Activated naive CD8-positive, alpha-beta T cell treated with anti-CD3 and anti-CD28 coated beads, Interleukin-2, amount 50 U/mL, for 16 hours (primary cell): ENCODE measurements around the gene EIF4H.
"Not testable (repeated sequence)": the region's sequence is repeated elsewhere in the genome, so short reads cannot be mapped to it uniquely, and the experiment has no call there.

Source experiments
- DNase-seq: peaks from one replicate; pipeline ENCODE4 v3.0.0-alpha.2; 2020; ENCODE audit warnings: low read depth, low spot score

The EIF4H gene

GRCh38 chr7:74223711-74224510 lies 49.8 kb downstream of the EIF4H start:
- no peak for DNase-seq

GRCh38 chr7:74224511-74224832 lies 50.3 kb downstream of the EIF4H start:
- DNase-seq = no peak

DNA sequence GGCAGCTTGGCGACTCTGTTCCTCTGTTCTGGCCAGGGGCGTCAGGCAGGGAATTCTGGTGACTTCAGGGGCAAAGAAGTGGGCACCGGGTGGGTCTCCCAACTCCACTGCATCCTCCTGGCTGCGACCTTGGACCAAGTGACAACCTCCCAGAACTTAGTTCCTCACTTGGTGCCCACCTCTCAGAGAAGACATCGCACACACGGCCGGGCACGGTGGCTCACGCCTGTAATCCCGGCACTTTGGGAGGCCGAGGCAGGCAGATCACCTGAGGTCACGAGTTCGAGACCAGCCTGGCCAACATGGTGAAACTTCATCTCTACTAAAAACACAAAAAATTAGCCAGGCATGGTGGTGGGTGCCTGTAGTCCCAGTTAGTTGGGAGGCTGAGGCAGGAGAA lies 50.8 kb downstream of the EIF4H start:
- not testable (repeated sequence) for DNase-seq

GRCh38 chr7:74225400-74225799 lies 51.2 kb downstream of the EIF4H start:
- DNase-seq = no peak

DNA sequence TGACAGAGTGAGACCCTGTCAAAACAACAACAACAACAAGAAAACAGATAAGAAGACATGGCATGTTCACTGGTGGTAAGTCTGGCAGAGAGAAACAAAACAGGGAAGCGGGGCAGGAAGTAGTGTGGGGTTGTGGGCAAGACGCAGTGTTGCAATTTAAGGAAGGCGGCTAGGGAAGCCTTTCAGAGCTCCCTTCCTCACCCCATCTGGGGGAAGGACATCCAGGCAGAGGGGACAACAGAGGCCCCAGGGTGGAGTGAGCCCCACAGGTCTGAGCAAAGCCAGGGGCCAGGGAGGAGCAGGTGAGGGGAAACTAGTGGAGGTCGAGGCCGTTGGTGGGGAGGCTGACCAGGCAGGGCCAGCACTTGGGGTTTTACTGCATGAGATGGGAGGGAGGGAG lies 52.5 kb downstream of the EIF4H start:
- no peak for DNase-seq

GRCh38 chr7:74228951-74229900 lies 55.1 kb downstream of the EIF4H start:
- no peak for DNase-seq

DNA sequence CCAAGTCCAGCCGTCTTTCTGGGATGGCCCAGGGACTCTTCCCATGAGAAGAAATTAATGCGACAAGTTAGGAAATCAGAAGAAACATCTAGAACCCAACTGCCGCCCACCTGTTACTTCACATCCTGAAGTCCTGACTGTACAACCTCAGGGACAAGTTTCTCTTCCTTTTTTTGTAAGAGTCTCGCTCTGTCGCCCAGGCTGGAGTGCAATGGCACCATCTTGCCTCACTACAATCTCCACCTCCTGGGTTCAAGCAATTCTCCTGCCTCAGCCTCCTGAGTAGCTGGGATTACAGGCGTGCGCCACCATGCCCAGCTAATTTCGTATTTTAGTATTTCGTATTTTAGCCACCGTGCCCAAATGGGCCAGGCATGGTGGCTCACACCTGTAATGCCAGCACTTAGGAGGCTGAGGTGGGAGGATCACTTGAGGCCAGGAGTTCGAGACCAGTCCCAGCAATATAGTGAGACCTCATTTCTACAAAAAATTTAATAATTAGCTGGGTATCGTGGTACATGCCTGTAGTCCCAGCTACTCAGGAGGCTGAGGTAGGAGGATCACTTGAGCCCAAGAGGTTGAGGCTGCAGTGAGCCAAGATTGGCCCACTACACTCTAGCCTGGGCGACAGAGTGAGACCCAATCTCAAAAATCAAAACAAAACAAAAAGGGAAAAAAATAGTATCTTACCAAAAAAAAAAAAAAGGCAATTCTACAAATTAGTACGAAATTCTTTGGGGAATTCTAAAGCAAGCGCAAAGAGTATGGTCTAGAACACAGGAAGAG lies 56.5 kb downstream of the EIF4H start:
- no peak for DNase-seq

GRCh38 chr7:74231232-74231590 lies 57.1 kb downstream of the EIF4H start:
- no peak for DNase-seq

- DNase-seq = no peak
Observed at GRCh38 chr7:74233655-74234285, 59.6 kb downstream of the EIF4H start.

GRCh38 chr7:74235518-74236268 lies 61.5 kb downstream of the EIF4H start:
- no peak for DNase-seq

DNA sequence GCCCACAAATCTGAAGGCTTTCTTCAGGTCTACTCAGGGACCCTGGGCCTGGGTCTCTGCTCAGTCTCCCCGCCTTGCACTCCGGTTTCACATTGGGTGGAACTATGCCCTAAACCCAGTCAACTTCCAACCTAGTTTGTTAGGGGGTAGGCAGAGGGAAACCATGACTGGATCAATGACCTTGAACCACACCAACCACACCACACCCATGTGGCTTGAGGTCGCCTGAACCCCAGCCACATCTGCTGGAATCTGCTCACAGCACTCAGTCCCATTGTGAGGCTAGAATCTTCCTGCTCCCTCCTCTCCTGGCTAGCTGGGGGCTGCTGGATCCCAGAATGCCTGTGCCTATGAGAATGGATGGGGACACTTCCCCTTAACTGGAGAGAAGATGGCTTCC lies 62.1 kb downstream of the EIF4H start:
- DNase-seq = no peak

DNA sequence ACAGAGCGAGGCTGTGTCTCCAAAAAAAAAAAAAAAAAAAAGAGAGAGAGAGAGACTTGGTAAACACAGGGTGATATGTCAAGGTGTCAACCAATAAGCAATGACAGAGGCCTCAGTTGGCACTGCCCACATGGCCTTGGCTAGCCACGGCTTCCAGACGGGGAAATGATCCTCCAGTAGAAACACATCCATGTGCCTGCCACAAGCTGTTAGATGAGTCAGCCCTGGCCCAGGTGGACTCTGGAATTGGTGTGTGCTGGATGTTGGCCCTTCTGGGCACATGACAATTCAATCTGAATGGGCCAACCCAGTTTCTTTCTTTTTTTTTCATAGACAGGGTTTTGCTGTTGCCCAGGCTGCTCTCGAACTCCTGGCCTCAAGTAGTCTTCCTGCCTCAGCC lies 66.3 kb downstream of the EIF4H start:
- no peak for DNase-seq

GRCh38 chr7:74242122-74242443 lies 67.9 kb downstream of the EIF4H start:
- no peak for DNase-seq

DNA sequence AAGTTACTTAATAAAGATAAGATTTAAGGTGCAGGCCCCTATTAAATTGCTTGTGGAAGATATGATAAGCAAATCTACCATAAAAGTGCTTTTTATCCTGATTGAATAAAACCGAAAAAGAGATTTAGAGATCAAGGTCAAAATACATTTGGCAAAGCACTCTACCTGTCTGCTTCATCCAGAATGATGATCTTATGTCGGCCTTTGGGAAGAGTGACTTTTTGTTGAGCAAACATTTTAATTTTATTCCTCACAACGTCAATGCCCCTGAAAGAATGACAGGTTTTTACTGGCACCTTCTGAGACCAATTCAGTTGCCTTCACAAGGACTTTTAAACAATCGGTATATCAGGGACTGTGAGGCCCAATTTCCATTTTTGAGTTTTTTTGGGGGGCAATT lies 72.3 kb downstream of the EIF4H start:
- DNase-seq = no peak
